GM19351 (cell line): ENCODE measurements around the gene RFX4.
"Not testable (repeated sequence)": the region's sequence is repeated elsewhere in the genome, so short reads cannot be mapped to it uniquely, and the experiment has no call there.

Source experiments
- ATAC-seq: cut with Tn5 transposase; IDR thresholded peaks from one replicate; pipeline ENCODE4 v1.9.1; 2021; ENCODE audit warnings: mild to moderate bottlenecking, moderate library complexity; ENCODE audit not compliant: unreplicated experiment

Gene RFX4

GRCh38 chr12:106685381-106685780 lies 102.6 kb downstream of the RFX4 start:
- ATAC-seq, result no peak

- ATAC-seq, result no peak
Measured at GRCh38 chr12:106687672-106688071, 104.9 kb downstream of the RFX4 start.

GRCh38 chr12:106690569-106691305 lies 107.9 kb downstream of the RFX4 start:
- no peak for ATAC-seq

- not testable (repeated sequence) for ATAC-seq
Measured at GRCh38 chr12:106692033-106692432, 109.2 kb downstream of the RFX4 start.

GRCh38 chr12:106692896-106693820 lies 110.4 kb downstream of the RFX4 start:
- no peak for ATAC-seq

- ATAC-seq, result no peak
Measured at GRCh38 chr12:106696071-106696470, 113.3 kb downstream of the RFX4 start.

GRCh38 chr12:106696681-106697417 lies 114.0 kb downstream of the RFX4 start:
- no peak for ATAC-seq

- no peak for ATAC-seq
Measured at GRCh38 chr12:106704081-106704480, 121.3 kb downstream of the RFX4 start.

GRCh38 chr12:106705971-106706370 lies 123.2 kb downstream of the RFX4 start:
- no peak for ATAC-seq

- ATAC-seq, result no peak
Measured at GRCh38 chr12:106709068-106709511, 126.3 kb downstream of the RFX4 start.

GRCh38 chr12:106710143-106710893 lies 127.5 kb downstream of the RFX4 start:
- no peak for ATAC-seq

- ATAC-seq, result no peak
Measured at GRCh38 chr12:106711316-106711715, 128.5 kb downstream of the RFX4 start.

- ATAC-seq, result no peak
Measured at GRCh38 chr12:106712768-106713167, 130.0 kb downstream of the RFX4 start.

GRCh38 chr12:106714926-106715325 lies 132.1 kb downstream of the RFX4 start:
- ATAC-seq, result no peak

GRCh38 chr12:106715582-106715981 lies 132.8 kb downstream of the RFX4 start:
- ATAC-seq, result no peak

- ATAC-seq, result no peak
Measured at GRCh38 chr12:106717673-106718072, 134.9 kb downstream of the RFX4 start.

- no peak for ATAC-seq
Measured at GRCh38 chr12:106719879-106720278, 137.1 kb downstream of the RFX4 start.

GRCh38 chr12:106720696-106721095 lies 137.9 kb downstream of the RFX4 start:
- ATAC-seq, result no peak

GRCh38 chr12:106721915-106722314 lies 139.1 kb downstream of the RFX4 start:
- no peak for ATAC-seq

GRCh38 chr12:106722837-106723236 lies 140.0 kb downstream of the RFX4 start:
- no peak for ATAC-seq
